Stomach smooth muscle (tissue), 2 donors: Measurements from ENCODE around the gene GSTM1.
"Not testable (repeated sequence)": the region's sequence is repeated elsewhere in the genome, so short reads cannot be mapped to it uniquely, and the experiment has no call there.

ENCODE experiments used
- H3K27ac ChIP-seq: one replicate; pipeline ENCODE4 v1.7.0; 2013; ENCODE audit warnings: mild to moderate bottlenecking, low read length, inconsistent platforms
- H3K27me3 ChIP-seq, 2 donors: one replicate each; pipeline ENCODE4 v1.7.0; 2013; ENCODE audit warnings: low read length in 2 of 2; ENCODE audit not compliant: insufficient read depth in 2 of 2, control insufficient read depth in 1 of 2
- H3K36me3 ChIP-seq, 2 donors: one replicate each; pipeline ENCODE4 v1.7.0; 2013; ENCODE audit warnings: low read length in 2 of 2; ENCODE audit not compliant: control insufficient read depth in 2 of 2, insufficient read depth in 2 of 2
- H3K4me1 ChIP-seq: one replicate; pipeline ENCODE4 v1.7.0; 2013; ENCODE audit warnings: low read length; ENCODE audit not compliant: control insufficient read depth, insufficient read depth
- H3K4me3 ChIP-seq, 2 donors: one replicate each; pipeline ENCODE4 v1.7.0; 2013; ENCODE audit warnings: low read length in 2 of 2
- H3K9ac ChIP-seq, 2 donors: one replicate each; pipeline ENCODE4 v1.7.0; 2013; ENCODE audit warnings: low read length in 2 of 2, mild to moderate bottlenecking in 1 of 2
- H3K9me3 ChIP-seq, 2 donors: one replicate each; pipeline ENCODE4 v1.7.0; 2013; ENCODE audit warnings: low read length in 2 of 2; ENCODE audit not compliant: control insufficient read depth in 2 of 2
- donor health status: healthy.
- donor health status: Pancreatic carcinoma.

GSTM1 gene

GRCh38 chr1:109677459-109677858 lies 10.2 kb upstream of the GSTM1 start:
- Histone ChIP-seq H3K27me3 (no peaks in the 10 kb centered on the region), H3K27ac (no peak overlapping the region), H3K4me3 (no peak overlapping the region), H3K9me3 (no peaks in the 10 kb centered on the region), H3K4me1 (no peaks in the 10 kb centered on the region), H3K36me3 (peaks cover 3 to 4% of the 10 kb centered on the region in 2 donors), H3K9ac (no peak overlapping the region)

- H3K9me3 ChIP-seq, H3K4me3 ChIP-seq, H3K27ac ChIP-seq, H3K9ac ChIP-seq, H3K4me1 ChIP-seq, H3K27me3 ChIP-seq, H3K36me3 ChIP-seq: not testable (repeated sequence)
Measured at GRCh38 chr1:109678637-109679036, 9.0 kb upstream of the GSTM1 start.

DNA sequence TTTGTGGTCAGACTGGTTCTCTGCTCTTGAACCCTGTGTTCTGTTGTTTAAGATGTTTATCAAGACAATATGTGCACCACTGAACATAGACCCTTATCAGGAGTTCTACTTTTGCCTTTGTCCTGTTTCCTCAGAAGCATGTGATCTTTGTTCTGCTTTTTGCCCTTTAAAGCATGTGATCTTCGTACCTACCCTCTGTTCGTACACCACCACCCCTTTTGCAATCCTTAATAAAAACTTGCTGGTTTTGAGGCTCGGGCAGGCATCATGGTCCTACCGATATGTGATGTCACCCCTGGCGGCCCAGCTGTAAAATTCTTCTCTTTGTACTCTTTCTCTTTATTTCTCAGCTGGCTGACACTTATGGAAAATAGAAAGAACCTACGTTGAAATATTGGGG lies 2.8 kb upstream of the GSTM1 start:
- not testable (repeated sequence) for H3K4me3 ChIP-seq, H3K4me1 ChIP-seq, H3K27ac ChIP-seq, H3K27me3 ChIP-seq, H3K36me3 ChIP-seq, H3K9me3 ChIP-seq, H3K9ac ChIP-seq

GRCh38 chr1:109685399-109685798 lies 2.2 kb upstream of the GSTM1 start:
- not testable (repeated sequence) for H3K4me3 ChIP-seq, H3K27me3 ChIP-seq, H3K27ac ChIP-seq, H3K4me1 ChIP-seq, H3K9me3 ChIP-seq, H3K9ac ChIP-seq, H3K36me3 ChIP-seq

DNA sequence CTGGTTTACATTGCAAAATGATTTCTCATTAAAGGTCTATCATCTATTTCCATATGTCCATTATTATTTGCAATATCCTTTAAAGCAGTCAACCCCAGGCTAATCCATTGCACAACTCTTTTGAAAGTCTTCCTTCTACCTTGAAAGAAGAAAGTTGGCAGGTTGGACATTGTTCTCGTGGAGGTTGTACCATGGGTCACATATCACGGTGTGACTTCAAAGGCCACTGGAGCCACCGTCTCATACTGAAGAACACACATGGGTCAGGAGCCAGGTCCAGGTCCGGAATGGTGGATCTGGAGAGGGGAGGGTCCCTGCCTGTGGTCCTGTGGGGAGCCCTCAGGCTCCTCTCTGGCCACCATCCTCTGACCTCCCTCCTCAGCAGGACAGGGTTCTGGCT lies 1.7 kb upstream of the GSTM1 start:
- H3K4me1 ChIP-seq, H3K27me3 ChIP-seq, H3K4me3 ChIP-seq, H3K27ac ChIP-seq, H3K36me3 ChIP-seq, H3K9me3 ChIP-seq, H3K9ac ChIP-seq: not testable (repeated sequence)

GRCh38 chr1:109687109-109687508 lies 508 bp upstream of the GSTM1 start:
- H3K27ac ChIP-seq, H3K27me3 ChIP-seq, H3K4me1 ChIP-seq, H3K4me3 ChIP-seq, H3K36me3 ChIP-seq, H3K9me3 ChIP-seq, H3K9ac ChIP-seq: not testable (repeated sequence)

GRCh38 chr1:109689844-109690405 lies 2.3 kb downstream of the GSTM1 start:
- no peak overlapping the region for H3K27ac ChIP-seq

GRCh38 chr1:109691759-109692158 lies 4.1 kb downstream of the GSTM1 start:
- H3K9ac ChIP-seq: no peak overlapping the region
- no peaks in the 10 kb centered on the region for H3K9me3 ChIP-seq
- H3K36me3 ChIP-seq: no peaks in the 10 kb centered on the region
- no peaks in the 10 kb centered on the region for H3K27me3 ChIP-seq
- no peak overlapping the region for H3K27ac ChIP-seq
- H3K4me3 ChIP-seq: no peak overlapping the region
- H3K4me1 ChIP-seq: no peaks in the 10 kb centered on the region

More at GRCh38 chr1:109689844-109690405, 2.3 kb downstream of the GSTM1 start:
- no peak overlapping the region for H3K9ac ChIP-seq
- no peak overlapping the region for H3K4me3 ChIP-seq
- no peaks in the 10 kb centered on the region for H3K36me3 ChIP-seq
- H3K4me1 ChIP-seq: no peaks in the 10 kb centered on the region
- H3K9me3 ChIP-seq: no peaks in the 10 kb centered on the region
- no peaks in the 10 kb centered on the region for H3K27me3 ChIP-seq

DNA sequence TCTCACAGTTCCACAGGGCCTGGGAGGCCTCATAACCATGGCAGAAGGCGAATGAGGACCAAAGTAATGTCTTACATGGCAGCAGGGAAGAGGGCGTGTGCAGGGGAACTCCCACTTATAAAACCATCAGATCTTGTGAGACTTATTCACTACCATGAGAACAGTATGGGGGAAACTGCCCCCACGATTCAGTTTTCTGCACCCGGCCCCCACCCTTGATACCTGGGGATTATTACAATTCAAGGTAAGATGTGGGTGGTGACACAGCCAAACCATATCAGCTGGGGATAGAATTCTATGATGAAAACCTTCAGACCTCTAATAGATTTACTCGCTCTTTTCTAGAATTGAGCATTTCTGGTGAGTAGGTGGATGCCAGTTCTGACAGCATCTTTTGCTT lies 6.8 kb downstream of the GSTM1 start:
- H3K4me1 ChIP-seq, H3K4me3 ChIP-seq, H3K9ac ChIP-seq, H3K27me3 ChIP-seq, H3K36me3 ChIP-seq, H3K27ac ChIP-seq, H3K9me3 ChIP-seq: not testable (repeated sequence)

DNA sequence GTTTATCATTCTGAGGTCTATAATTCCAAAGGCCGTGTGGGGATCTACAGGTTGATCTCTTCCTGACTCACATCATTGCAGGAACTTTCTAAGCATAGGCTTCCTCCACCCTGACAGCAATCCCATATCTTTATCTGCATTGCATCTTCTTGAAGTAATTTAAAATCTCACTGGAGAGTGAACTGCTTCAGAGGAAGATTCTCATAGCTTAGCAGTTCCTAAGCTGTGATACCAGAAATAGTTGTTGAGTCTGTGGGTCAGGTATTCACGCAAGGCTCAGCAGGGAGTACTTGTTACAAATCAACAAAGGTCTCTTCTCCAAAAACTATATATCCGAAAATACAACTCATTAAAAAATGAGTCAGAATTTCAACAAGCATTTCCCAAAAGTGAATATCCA lies 7.5 kb downstream of the GSTM1 start:
- H3K36me3 ChIP-seq, H3K9me3 ChIP-seq, H3K9ac ChIP-seq, H3K27ac ChIP-seq, H3K4me3 ChIP-seq, H3K4me1 ChIP-seq, H3K27me3 ChIP-seq: not testable (repeated sequence)

GRCh38 chr1:109697066-109697465 lies 9.4 kb downstream of the GSTM1 start:
- Histone ChIP-seq H3K4me1 (no peaks in the 10 kb centered on the region), H3K27me3 (no peaks in the 10 kb centered on the region), H3K27ac (no peak overlapping the region), H3K36me3 (no peaks in the 10 kb centered on the region), H3K9ac (no peak overlapping the region), H3K9me3 (no peaks in the 10 kb centered on the region), H3K4me3 (no peak overlapping the region)

DNA sequence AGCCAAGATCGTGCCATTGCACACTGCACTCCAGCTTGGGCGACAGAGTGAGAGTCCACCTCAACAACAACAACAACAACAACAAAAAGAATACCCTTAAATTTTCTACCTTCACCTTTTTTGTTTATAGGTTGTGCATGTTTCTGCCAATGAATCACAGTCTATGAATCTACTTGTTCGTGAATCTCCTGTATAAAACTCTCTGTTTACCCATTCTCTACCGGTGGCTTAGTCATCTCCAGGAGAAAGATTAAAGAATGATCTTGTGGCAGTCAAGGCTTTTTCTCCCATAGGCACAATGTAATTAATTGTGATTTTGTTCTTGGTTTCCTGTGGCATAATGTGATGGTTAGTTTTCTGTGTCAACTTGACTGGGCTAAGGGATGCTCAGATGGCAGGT lies 10.2 kb downstream of the GSTM1 start:
- H3K4me1 ChIP-seq, H3K4me3 ChIP-seq, H3K27me3 ChIP-seq, H3K27ac ChIP-seq, H3K9me3 ChIP-seq, H3K9ac ChIP-seq, H3K36me3 ChIP-seq: not testable (repeated sequence)
